Mesendoderm (in vitro differentiated cells): Measurements from ENCODE around the gene ORAI1.

Experiments
- DNase-seq: peaks from one replicate; pipeline ENCODE4 v3.0.0; 2013
- H2AK5ac ChIP-seq: 2 replicates; pipeline ENCODE4 v1.6.1; 2013; ENCODE audit warnings: low read length, inconsistent platforms
- H2BK120ac ChIP-seq: 2 replicates; pipeline ENCODE4 v1.6.1; 2013; ENCODE audit warnings: low read depth, mild to moderate bottlenecking, low read length, moderate library complexity, mixed read lengths
- H2BK15ac ChIP-seq: replicated peaks from 2 replicates; pipeline ENCODE4 v1.6.1; 2013; ENCODE audit warnings: low read depth, mild to moderate bottlenecking, moderate library complexity
- H2BK5ac ChIP-seq: 2 replicates; pipeline ENCODE4 v1.6.1; 2013; ENCODE audit warnings: low read length, inconsistent platforms
- H3K18ac ChIP-seq: 2 replicates; pipeline ENCODE4 v1.6.1; 2013; ENCODE audit warnings: mild to moderate bottlenecking, low read length, mixed read lengths
- H3K23ac ChIP-seq: one replicate; pipeline ENCODE4 v1.6.1; 2013; ENCODE audit warnings: low read length
- H3K27ac ChIP-seq: 2 replicates; pipeline ENCODE4 v1.5.1; 2013; ENCODE audit warnings: low read depth, mild to moderate bottlenecking, inconsistent platforms, low read length, moderate library complexity
- H3K27me3 ChIP-seq: 2 replicates; pipeline ENCODE4 v1.6.1; 2013; ENCODE audit warnings: low read length, control low read depth, mild to moderate bottlenecking, inconsistent platforms; ENCODE audit not compliant: insufficient read depth, poor library complexity
- H3K36me3 ChIP-seq: 2 replicates; pipeline ENCODE4 v1.6.1; 2013; ENCODE audit warnings: low read length, inconsistent platforms; ENCODE audit not compliant: control insufficient read depth, insufficient read depth
- H3K4ac ChIP-seq: one replicate; pipeline ENCODE4 v1.6.1; 2013; ENCODE audit warnings: low read depth, mild to moderate bottlenecking, low read length, moderate library complexity
- H3K4me1 ChIP-seq: 2 replicates; pipeline ENCODE4 v1.6.1; 2013; ENCODE audit warnings: low read depth, low read length, inconsistent platforms; ENCODE audit not compliant: control insufficient read depth
- H3K4me2 ChIP-seq: 2 replicates; pipeline ENCODE4 v1.6.1; 2013; ENCODE audit warnings: low read length
- H3K4me3 ChIP-seq: 2 replicates; pipeline ENCODE4 v1.5.1; 2013; ENCODE audit warnings: mild to moderate bottlenecking, low read length
- H3K56ac ChIP-seq: one replicate; pipeline ENCODE4 v1.6.1; 2013; ENCODE audit warnings: low read length
- H3K79me1 ChIP-seq: 2 replicates; pipeline ENCODE4 v1.6.1; 2013; ENCODE audit warnings: low read length, inconsistent platforms
- H3K79me2 ChIP-seq: 2 replicates; pipeline ENCODE4 v1.6.1; 2013; ENCODE audit warnings: mild to moderate bottlenecking, low read length; ENCODE audit not compliant: control insufficient read depth, insufficient read depth
- H3K9ac ChIP-seq: 2 replicates; pipeline ENCODE4 v1.6.1; 2013; ENCODE audit warnings: low read length, inconsistent platforms
- H4K5ac ChIP-seq: one replicate; pipeline ENCODE4 v1.6.1; 2013; ENCODE audit warnings: low read length
- H4K8ac ChIP-seq: one replicate; pipeline ENCODE4 v1.6.1; 2013; ENCODE audit warnings: low read depth, mild to moderate bottlenecking, control low read depth, low read length, moderate library complexity
- WGBS: extraction: QIAGEN DNeasy Blood & Tissue Kit; methylation state at CpG from one replicate; pipeline ENCODE4 v1.1.7; 2013; ENCODE audit warnings: low lambda C conversion rate, missing lambda C conversion rate; ENCODE audit not compliant: insufficient coverage; ENCODE audit errors: extremely low coverage; 5-methylcytosine and 5-hydroxymethylcytosine counted together

ORAI1 gene

GRCh38 chr12:121620333-121620891, 5.9 kb upstream of the ORAI1 start:
- Histone ChIP-seq H3K27me3 (no peaks in the 10 kb centered on the region), H3K23ac (no peak overlapping the region), H2BK120ac (no peak overlapping the region), H3K79me1 (no peaks in the 10 kb centered on the region), H3K4me2 (no peak overlapping the region), H3K79me2 (no peaks in the 10 kb centered on the region), H2AK5ac (no peak overlapping the region), H3K18ac (no peak overlapping the region), H4K5ac (peak overlapping the region; percentile 97), H3K9ac (peak overlapping the region; percentile 24), H3K4me1 (peaks cover 4% of the 10 kb centered on the region), H3K36me3 (no peaks in the 10 kb centered on the region), H3K4ac (no peak overlapping the region), H3K4me3 (no peak overlapping the region), H2BK15ac (no peak overlapping the region), H3K56ac (peak overlapping the region; percentile 76), H3K27ac (peak overlapping the region; percentile 57), H4K8ac (no peak overlapping the region), H2BK5ac (peak overlapping the region; percentile 30)
- WGBS, result no CpG with 5 or more reads among the region's 8 CpGs
- peak; percentile 83 for DNase-seq

DNA sequence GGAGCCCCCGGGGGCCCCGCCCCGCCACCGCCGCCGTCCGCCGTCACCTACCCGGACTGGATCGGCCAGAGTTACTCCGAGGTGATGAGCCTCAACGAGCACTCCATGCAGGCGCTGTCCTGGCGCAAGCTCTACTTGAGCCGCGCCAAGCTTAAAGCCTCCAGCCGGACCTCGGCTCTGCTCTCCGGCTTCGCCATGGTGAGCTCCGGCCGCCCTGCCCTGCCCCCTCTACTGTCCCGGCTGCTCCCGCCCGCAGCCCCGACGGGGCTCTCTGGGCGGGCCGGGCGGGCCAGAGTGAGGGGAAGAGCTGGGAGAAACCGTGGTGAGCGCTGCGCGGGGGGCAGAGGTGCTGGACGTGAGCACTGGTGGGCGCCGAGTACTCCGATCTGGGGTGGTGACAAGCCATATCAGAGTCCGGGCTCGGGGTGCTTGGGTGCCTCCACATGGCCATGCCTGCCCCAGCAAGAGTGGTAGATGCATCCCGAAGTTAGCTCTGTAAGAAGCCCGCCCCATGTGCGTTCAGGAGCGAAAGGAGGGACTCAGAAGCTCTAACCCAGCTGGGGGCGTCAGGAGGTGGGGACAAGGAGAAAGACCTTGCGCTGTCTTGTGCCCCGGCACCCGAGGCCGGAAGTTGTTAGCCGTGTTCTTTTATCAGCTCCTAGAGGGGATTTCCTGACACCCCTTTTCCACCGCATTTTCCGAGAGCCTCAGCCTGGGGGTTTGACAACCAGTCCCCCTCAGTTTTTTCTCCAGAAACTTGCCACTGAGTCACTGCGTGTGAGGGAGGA, 717 bp downstream of the ORAI1 start:
- Histone ChIP-seq H3K4me2 (peak overlapping the region; percentile 93), H3K27me3 (no peaks in the 10 kb centered on the region), H4K5ac (no peak overlapping the region), H3K23ac (peak overlapping the region; percentile 94), H2AK5ac (no peak overlapping the region), H3K4me1 (peaks cover 19% of the 10 kb centered on the region), H3K79me2 (peaks cover 40% of the 10 kb centered on the region), H3K56ac (peak overlapping the region; percentile 97), H3K18ac (peak overlapping the region; percentile 92), H3K27ac (peak overlapping the region; percentile 94), H3K36me3 (peaks cover 3% of the 10 kb centered on the region), H2BK120ac (peak overlapping the region; percentile 37), H3K9ac (peak overlapping the region; percentile 79), H3K4me3 (peak overlapping the region; percentile 61), H3K79me1 (peaks cover 19% of the 10 kb centered on the region), H4K8ac (no peak overlapping the region), H3K4ac (peak overlapping the region; percentile 73), H2BK15ac (no peak overlapping the region), H2BK5ac (peak overlapping the region; percentile 31)
- peak; percentile 91 for DNase-seq
- no CpG with 5 or more reads among the region's 53 CpGs for WGBS

DNA sequence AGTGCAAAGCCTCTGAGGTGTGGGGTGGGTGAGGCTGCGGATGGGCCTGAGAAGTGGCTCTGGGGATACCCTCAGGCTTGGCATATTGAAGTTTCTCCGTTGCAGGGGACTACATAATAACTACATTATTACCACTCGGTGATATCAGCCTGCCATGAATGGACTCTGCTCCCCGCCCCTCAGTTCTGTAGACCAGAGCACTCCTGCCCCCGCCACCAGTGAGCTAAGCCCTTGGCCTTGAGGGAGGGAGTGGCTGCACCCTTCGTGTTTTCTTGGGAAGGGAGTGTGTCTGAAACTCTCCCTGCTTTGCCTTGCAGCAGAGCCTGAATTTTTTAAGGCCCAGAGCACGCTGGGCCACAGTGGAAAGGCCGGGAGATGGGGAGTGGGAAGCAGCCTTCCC, 1.7 kb downstream of the ORAI1 start:
- Histone ChIP-seq H3K79me1 (peaks cover 28% of the 10 kb centered on the region), H2BK15ac (no peak overlapping the region), H3K23ac (peak overlapping the region; percentile 94), H4K8ac (no peak overlapping the region), H4K5ac (no peak overlapping the region), H3K4me3 (peak overlapping the region; percentile 37), H2BK5ac (no peak overlapping the region), H2AK5ac (peak overlapping the region; percentile 32), H3K18ac (peak overlapping the region; percentile 57), H3K4ac (peak overlapping the region; percentile 56), H3K9ac (peak overlapping the region; percentile 79), H3K4me1 (peaks cover 26% of the 10 kb centered on the region), H3K36me3 (peaks cover 3% of the 10 kb centered on the region), H2BK120ac (no peak overlapping the region), H3K4me2 (peak overlapping the region; percentile 71), H3K56ac (peak overlapping the region; percentile 97), H3K27me3 (no peaks in the 10 kb centered on the region), H3K27ac (no peak overlapping the region), H3K79me2 (peaks cover 50% of the 10 kb centered on the region)
- WGBS, result no CpG with 5 or more reads among the region's 8 CpGs
- DNase-seq, result peak; percentile 50

GRCh38 chr12:121628536-121628935, 2.2 kb downstream of the ORAI1 start:
- Histone ChIP-seq H3K9ac (peak overlapping the region; percentile 79), H3K27ac (no peak overlapping the region), H3K23ac (peak overlapping the region; percentile 94), H3K79me2 (peaks cover 53% of the 10 kb centered on the region), H3K36me3 (peaks cover 3% of the 10 kb centered on the region), H4K8ac (no peak overlapping the region), H3K18ac (peak overlapping the region; percentile 57), H2BK5ac (no peak overlapping the region), H2BK120ac (no peak overlapping the region), H3K56ac (peak overlapping the region; percentile 97), H2BK15ac (no peak overlapping the region), H3K4me2 (peak overlapping the region; percentile 71), H3K4me3 (no peak overlapping the region), H3K27me3 (no peaks in the 10 kb centered on the region), H2AK5ac (no peak overlapping the region), H3K79me1 (peaks cover 29% of the 10 kb centered on the region), H4K5ac (no peak overlapping the region), H3K4ac (peak overlapping the region; percentile 10), H3K4me1 (peaks cover 27% of the 10 kb centered on the region)
- DNase-seq, result no peak
- WGBS, result no CpG with 5 or more reads among the region's 5 CpGs

DNA sequence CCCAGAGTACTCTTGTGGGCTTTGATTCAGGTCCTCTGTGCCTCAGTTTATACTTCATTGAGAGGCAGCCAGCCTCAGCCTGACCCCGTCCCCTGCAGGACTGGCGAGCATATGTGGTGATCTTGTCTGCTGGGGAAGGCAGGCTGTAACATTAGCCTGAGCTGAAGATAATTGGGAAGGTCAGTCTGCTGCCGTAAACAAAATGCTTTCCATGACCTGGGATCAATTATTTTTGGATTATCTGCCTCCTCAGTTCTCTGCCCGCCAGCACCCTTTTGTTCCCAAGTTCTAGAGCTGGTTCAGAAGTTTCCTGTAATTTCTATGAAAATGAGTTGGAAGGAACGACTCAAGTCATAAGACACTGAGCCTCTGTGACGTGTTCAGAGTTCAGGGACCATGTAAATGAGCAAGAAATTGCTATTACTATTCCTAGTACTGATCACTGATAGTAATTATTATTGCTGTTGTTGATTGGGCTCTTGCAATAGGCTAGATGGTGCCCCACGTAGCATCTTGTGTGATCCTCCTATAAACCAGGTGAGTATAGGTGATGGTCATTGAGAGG, 4.5 kb downstream of the ORAI1 start:
- Histone ChIP-seq H2BK5ac (no peak overlapping the region), H3K27me3 (no peaks in the 10 kb centered on the region), H3K4me2 (no peak overlapping the region), H3K4me3 (no peak overlapping the region), H3K4me1 (peaks cover 25% of the 10 kb centered on the region), H3K23ac (no peak overlapping the region), H4K5ac (no peak overlapping the region), H3K9ac (peak overlapping the region; percentile 8), H3K4ac (no peak overlapping the region), H4K8ac (no peak overlapping the region), H3K56ac (peak overlapping the region; percentile 46), H3K79me1 (peaks cover 32% of the 10 kb centered on the region), H2BK15ac (no peak overlapping the region), H3K36me3 (peaks cover 3% of the 10 kb centered on the region), H2AK5ac (no peak overlapping the region), H3K27ac (no peak overlapping the region), H3K79me2 (peaks cover 61% of the 10 kb centered on the region), H2BK120ac (no peak overlapping the region), H3K18ac (no peak overlapping the region)
- no CpG with 5 or more reads among the region's 7 CpGs for WGBS
- no peak for DNase-seq
